Mesothelial cell of epicardium (in vitro differentiated cells): Measurements from ENCODE around the gene YES1. TPM values are rescaled to one million over a fixed set of nuclear protein-coding genes. Genes with fewer than 3 reads are reported as not detected.

ENCODE experiments used
- DNase-seq, 2 experiments: peaks; one replicate each; pipeline ENCODE4 v3.0.0; 2021; ENCODE audit warnings: low spot score in 2 of 2; ENCODE audit not compliant: unreplicated experiment in 2 of 2
- H3K27ac Mint-ChIP-seq: 2 replicates; pipeline ENCODE4 v1.8.0; 2021; ENCODE audit warnings: mixed read lengths
- H3K27me3 Mint-ChIP-seq: 2 replicates; pipeline ENCODE4 v1.8.0; 2021; ENCODE audit warnings: low read depth, mixed read lengths
- H3K36me3 Mint-ChIP-seq: 2 replicates; pipeline ENCODE4 v1.8.0; 2021; ENCODE audit warnings: mixed read lengths
- H3K4me1 Mint-ChIP-seq: 2 replicates; pipeline ENCODE4 v1.8.0; 2021; ENCODE audit warnings: mixed read lengths
- H3K4me3 Mint-ChIP-seq: 2 replicates; pipeline ENCODE4 v1.8.0; 2021; ENCODE audit warnings: mild to moderate bottlenecking, moderate library complexity, mixed read lengths
- H3K9me3 Mint-ChIP-seq: 2 replicates; pipeline ENCODE4 v1.8.0; 2021; ENCODE audit warnings: mixed read lengths
- total RNA-seq: library from RNA; stranded (reverse); gene quantifications from 3 replicates; pipeline ENCODE4 v1.2.1, GENCODE V29; 2021
- TF ChIP-seq, protein P1 (sequence below): fragments of 200-600 bp; sonication (generic); IDR thresholded peaks from one replicate; pipeline ENCODE4 v1.5.0; 2021; ENCODE audit warnings: antibody characterized with exemption; ENCODE audit not compliant: unreplicated experiment

The YES1 gene
- total RNA-seq, 1 donor from 2014 or later, result 47.5 TPM

DNA sequence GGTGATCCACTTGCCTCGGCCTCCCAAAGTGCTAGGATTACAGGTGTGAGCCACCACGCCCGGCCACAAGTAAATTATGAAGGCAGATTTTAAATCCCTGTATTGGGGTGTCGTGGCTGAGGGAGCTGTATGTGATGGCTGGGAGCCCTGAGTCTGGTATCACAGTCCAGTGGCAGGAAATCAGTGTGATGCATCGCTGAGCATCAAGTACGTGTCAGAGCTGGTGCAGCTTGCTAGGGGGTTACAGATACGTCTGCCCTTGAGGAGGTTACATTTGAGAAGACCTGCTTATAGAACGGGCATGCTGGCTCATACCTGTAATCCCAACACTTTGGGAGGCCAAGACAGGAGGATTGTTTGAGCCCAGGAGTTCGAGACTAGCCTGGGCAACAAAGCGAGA, 103.9 kb downstream of the YES1 start:
- TF ChIP-seq, protein P1, sequence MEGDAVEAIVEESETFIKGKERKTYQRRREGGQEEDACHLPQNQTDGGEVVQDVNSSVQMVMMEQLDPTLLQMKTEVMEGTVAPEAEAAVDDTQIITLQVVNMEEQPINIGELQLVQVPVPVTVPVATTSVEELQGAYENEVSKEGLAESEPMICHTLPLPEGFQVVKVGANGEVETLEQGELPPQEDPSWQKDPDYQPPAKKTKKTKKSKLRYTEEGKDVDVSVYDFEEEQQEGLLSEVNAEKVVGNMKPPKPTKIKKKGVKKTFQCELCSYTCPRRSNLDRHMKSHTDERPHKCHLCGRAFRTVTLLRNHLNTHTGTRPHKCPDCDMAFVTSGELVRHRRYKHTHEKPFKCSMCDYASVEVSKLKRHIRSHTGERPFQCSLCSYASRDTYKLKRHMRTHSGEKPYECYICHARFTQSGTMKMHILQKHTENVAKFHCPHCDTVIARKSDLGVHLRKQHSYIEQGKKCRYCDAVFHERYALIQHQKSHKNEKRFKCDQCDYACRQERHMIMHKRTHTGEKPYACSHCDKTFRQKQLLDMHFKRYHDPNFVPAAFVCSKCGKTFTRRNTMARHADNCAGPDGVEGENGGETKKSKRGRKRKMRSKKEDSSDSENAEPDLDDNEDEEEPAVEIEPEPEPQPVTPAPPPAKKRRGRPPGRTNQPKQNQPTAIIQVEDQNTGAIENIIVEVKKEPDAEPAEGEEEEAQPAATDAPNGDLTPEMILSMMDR, result no peak
- Mint-ChIP-seq H3K27me3 (no peaks in the 10 kb centered on the region), H3K36me3 (peaks cover 22% of the 10 kb centered on the region), H3K4me1 (peaks cover 7% of the 10 kb centered on the region), H3K4me3 (no peak overlapping the region), H3K9me3 (no peaks in the 10 kb centered on the region), H3K27ac (no peak overlapping the region)
- no peak for DNase-seq

DNA sequence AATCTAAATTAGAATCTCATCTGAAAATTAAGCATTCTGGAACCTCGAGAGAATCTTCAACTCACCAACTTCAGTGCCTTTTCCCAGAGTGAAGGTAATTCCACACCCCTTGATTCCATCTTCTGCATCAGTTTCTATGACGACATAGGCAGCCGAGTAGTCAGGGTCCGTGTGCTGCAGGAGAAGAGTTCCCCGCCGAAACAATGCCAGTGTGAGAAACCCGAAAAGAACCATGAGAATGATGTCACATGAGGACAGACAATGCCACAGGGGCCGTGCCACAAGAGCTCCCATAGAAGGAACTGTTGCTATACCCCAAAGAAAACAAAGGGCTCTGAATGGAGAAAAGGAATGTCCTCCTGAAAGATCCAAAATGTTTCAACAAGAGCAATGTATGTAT, 105.6 kb downstream of the YES1 start:
- Mint-ChIP-seq H3K9me3 (no peaks in the 10 kb centered on the region), H3K27ac (no peak overlapping the region), H3K4me3 (no peak overlapping the region), H3K27me3 (no peaks in the 10 kb centered on the region), H3K4me1 (peaks cover 9% of the 10 kb centered on the region), H3K36me3 (peaks cover 20% of the 10 kb centered on the region)
- TF ChIP-seq, protein P1, result no peak
- DNase-seq, result no peak

DNA sequence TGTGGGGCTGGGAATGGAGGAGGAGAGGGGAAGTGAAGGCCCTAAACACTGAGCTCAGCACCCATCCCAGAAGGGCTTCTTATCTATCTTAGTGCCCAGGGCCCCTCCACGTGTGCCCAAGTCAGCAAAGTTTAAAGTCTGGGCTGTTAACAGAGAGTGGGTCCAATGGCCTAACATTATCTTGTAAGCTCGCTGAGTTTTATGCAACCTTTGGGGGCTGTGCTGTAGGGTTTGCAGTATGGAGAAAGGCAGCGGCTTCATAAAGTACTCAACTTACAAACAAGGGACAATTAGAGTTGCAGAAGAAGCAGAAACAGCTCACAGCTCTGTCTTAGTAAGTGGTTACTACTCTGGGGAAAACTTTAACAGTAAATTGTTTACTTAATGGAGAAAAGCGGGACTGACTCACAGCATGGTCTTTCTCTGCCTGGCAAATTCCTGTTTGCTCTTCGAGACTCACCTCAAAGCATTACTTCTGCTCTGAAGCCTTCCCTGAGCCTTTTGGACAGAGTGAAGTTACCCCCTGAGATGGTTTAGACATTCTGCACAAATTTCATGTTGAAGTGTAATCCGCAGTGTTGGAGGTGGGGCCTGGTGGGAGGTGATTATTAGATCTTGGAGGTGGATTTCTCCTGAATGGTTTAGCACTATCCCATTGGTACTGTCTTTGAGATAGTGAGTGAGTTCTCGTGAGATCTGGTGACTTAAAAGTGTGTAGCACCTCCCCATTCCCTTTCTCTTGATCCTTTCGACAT, 108.7 kb downstream of the YES1 start:
- peaks cover 15% of the 10 kb centered on the region for H3K36me3 Mint-ChIP-seq
- H3K9me3 Mint-ChIP-seq, result no peaks in the 10 kb centered on the region
- H3K4me1 Mint-ChIP-seq, result peaks cover 4% of the 10 kb centered on the region
- no peaks in the 10 kb centered on the region for H3K27me3 Mint-ChIP-seq
- DNase-seq, result peak in 1 of 2 experiments; percentile 11
- TF ChIP-seq, protein P1, result no peak
- peak overlapping the region; percentile 64 for H3K27ac Mint-ChIP-seq
- H3K4me3 Mint-ChIP-seq, result no peak overlapping the region

DNA sequence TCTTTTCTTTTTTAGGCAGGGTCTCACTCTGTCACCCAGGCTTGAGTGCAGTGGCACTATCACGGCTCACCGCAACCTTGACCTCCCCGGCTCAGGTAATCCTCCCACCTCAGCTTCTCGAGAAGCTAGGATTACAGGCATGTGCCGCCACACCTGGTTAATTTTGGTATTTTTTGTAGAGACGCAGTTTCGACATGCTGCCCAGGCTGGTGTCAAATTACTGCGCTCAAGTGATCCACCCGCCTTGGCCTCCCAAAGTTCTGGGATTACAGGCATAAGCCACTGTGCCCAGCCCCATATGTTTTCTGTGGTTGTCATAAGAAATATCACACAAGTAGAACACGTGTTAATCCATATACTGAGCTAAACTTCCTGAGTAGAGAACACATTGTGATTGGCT, 114.2 kb downstream of the YES1 start:
- Mint-ChIP-seq H3K36me3 (peaks cover 4% of the 10 kb centered on the region), H3K4me1 (peaks cover 3% of the 10 kb centered on the region)
- TF ChIP-seq, protein P1, result no peak

DNA sequence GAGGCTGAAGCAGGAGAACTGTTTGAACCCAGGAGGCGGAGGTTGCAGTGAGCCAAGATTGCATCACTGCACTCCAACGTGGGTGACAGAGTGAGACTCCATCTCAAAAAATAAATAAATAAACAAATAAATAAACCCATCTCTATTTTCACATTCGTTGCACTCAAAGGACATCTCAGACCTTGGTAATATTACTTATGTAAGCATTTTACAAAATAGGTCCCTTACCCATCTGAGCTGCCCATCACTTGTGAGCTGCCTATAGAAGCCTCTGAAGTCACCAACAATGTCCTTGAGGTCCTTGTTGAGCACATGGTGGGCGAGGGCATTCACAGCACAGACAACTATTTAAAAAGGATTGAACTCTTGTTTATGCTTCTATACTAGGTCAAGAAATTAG, 115.0 kb downstream of the YES1 start:
- no peak for DNase-seq
- TF ChIP-seq, protein P1, result no peak
- Mint-ChIP-seq H3K36me3 (peaks cover 8% of the 10 kb centered on the region), H3K9me3 (no peaks in the 10 kb centered on the region), H3K27me3 (no peaks in the 10 kb centered on the region), H3K27ac (no peak overlapping the region), H3K4me3 (no peak overlapping the region), H3K4me1 (peaks cover 2% of the 10 kb centered on the region)

More for the DNA sequence above, 114.2 kb downstream of the YES1 start:
- Mint-ChIP-seq H3K27ac (no peak overlapping the region), H3K27me3 (no peaks in the 10 kb centered on the region), H3K4me3 (no peak overlapping the region), H3K9me3 (no peaks in the 10 kb centered on the region)
- no peak for DNase-seq
